HG03457 (cell line): ENCODE data around the gene TWF1.
"Not testable (repeated sequence)": the region's sequence is repeated elsewhere in the genome, so short reads cannot be mapped to it uniquely, and the experiment has no call there.

ENCODE experiments used
- ATAC-seq: cut with Tn5 transposase; IDR thresholded peaks from one replicate; pipeline ENCODE4 v1.9.1; 2021; ENCODE audit warnings: moderate number of reproducible peaks; ENCODE audit not compliant: unreplicated experiment

TWF1 gene

GRCh38 chr12:43805860-43806736 is at the start of gene TWF1:
TSS of gene TWF1 (minus strand) at chr12:43806317. CDS start at chr12:43806245, 72 bp downstream.
- ATAC-seq, result peak; percentile 93

GRCh38 chr12:43852744-43853143 is 46.6 kb upstream of the TWF1 start:
- no peak for ATAC-seq

- ATAC-seq, result no peak
Measured at GRCh38 chr12:43848786-43849185, 42.7 kb upstream of the TWF1 start.

GRCh38 chr12:43848226-43848507 is 42.0 kb upstream of the TWF1 start:
- ATAC-seq, result no peak

- not testable (repeated sequence) for ATAC-seq
Measured at GRCh38 chr12:43847425-43848225, 41.5 kb upstream of the TWF1 start.

- no peak for ATAC-seq
Measured at GRCh38 chr12:43842259-43842658, 36.1 kb upstream of the TWF1 start.

GRCh38 chr12:43841253-43841652 is 35.1 kb upstream of the TWF1 start:
- no peak for ATAC-seq

- no peak for ATAC-seq
Measured at GRCh38 chr12:43840338-43840737, 34.2 kb upstream of the TWF1 start.

- peak; percentile 18 for ATAC-seq
Measured at GRCh38 chr12:43836475-43836989, 30.4 kb upstream of the TWF1 start.

- peak; percentile 70 for ATAC-seq
Measured at GRCh38 chr12:43835656-43836474, 29.7 kb upstream of the TWF1 start, which contains the start of gene TMEM117. TSS of gene TMEM117 (plus strand) at chr12:43836081.

GRCh38 chr12:43835264-43835655 is 29.1 kb upstream of the TWF1 start:
- no peak for ATAC-seq

GRCh38 chr12:43832463-43833168 is 26.5 kb upstream of the TWF1 start:
- ATAC-seq, result no peak

GRCh38 chr12:43827093-43827492 is 21.0 kb upstream of the TWF1 start:
- no peak for ATAC-seq

- no peak for ATAC-seq
Measured at GRCh38 chr12:43826681-43827080, 20.6 kb upstream of the TWF1 start.

GRCh38 chr12:43824207-43824775 is 18.2 kb upstream of the TWF1 start:
- ATAC-seq, result no peak

GRCh38 chr12:43816168-43816567 is 10.1 kb upstream of the TWF1 start:
- ATAC-seq, result no peak

GRCh38 chr12:43815416-43815815 is 9.3 kb upstream of the TWF1 start:
- no peak for ATAC-seq

GRCh38 chr12:43812926-43813325 is 6.8 kb upstream of the TWF1 start:
- no peak for ATAC-seq

- ATAC-seq, result no peak
Measured at GRCh38 chr12:43812057-43812456, 5.9 kb upstream of the TWF1 start.

GRCh38 chr12:43807386-43807785 is 1.3 kb upstream of the TWF1 start:
- no peak for ATAC-seq
